Measurements from ENCODE around the gene BCAR3. TPM values are rescaled to one million over a fixed set of nuclear protein-coding genes. Genes with fewer than 3 reads are reported as not detected.
A peak's percentile ranks its signal among the peaks of the same experiment; 100 is the strongest.

The BCAR3 gene
- total RNA-seq, 1 donor, result 32.0 TPM

DNA sequence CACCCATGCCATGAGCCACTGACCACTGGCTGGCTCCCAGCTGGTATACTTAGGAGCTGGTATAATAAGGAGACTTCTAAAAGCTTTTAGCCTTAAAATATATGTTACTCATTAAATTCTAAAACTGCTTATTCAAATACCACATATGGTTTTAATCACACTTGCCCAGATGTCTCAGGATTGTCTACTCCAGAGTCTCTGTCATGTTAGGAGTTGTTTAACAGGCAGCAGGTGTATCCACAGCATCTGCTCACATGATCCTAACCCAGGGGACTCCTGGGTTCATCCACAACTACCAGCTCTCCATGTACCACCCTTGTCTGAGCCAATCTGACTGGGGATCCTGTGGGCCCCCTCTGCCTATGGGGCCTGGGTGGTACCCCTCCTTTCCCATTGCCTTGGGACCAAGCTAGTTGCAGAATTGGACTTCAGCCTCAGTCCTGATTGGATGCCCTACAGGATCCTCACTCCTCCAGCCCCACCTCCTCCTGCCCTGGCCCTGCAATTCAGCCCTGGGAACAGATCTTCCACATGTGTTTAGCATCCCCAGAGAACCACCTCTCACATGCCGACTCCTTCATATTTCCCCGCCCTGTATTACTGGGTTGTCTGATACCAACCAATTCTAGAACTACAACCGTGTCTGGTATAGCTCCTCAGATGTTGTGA, 61.3 kb downstream of the BCAR3 start:
- peak; percentile 38 for DNase-seq (ENCODE audit: low read depth)
- TF ChIP-seq, protein P1, sequence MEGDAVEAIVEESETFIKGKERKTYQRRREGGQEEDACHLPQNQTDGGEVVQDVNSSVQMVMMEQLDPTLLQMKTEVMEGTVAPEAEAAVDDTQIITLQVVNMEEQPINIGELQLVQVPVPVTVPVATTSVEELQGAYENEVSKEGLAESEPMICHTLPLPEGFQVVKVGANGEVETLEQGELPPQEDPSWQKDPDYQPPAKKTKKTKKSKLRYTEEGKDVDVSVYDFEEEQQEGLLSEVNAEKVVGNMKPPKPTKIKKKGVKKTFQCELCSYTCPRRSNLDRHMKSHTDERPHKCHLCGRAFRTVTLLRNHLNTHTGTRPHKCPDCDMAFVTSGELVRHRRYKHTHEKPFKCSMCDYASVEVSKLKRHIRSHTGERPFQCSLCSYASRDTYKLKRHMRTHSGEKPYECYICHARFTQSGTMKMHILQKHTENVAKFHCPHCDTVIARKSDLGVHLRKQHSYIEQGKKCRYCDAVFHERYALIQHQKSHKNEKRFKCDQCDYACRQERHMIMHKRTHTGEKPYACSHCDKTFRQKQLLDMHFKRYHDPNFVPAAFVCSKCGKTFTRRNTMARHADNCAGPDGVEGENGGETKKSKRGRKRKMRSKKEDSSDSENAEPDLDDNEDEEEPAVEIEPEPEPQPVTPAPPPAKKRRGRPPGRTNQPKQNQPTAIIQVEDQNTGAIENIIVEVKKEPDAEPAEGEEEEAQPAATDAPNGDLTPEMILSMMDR (IDR thresholded peaks at IDR 0.05; ENCODE audit: insufficient read depth, low read depth, low read length), result no peak
- no peak overlapping the region for H3K4me3 ChIP-seq (ENCODE audit: low read depth, low read length)

DNA sequence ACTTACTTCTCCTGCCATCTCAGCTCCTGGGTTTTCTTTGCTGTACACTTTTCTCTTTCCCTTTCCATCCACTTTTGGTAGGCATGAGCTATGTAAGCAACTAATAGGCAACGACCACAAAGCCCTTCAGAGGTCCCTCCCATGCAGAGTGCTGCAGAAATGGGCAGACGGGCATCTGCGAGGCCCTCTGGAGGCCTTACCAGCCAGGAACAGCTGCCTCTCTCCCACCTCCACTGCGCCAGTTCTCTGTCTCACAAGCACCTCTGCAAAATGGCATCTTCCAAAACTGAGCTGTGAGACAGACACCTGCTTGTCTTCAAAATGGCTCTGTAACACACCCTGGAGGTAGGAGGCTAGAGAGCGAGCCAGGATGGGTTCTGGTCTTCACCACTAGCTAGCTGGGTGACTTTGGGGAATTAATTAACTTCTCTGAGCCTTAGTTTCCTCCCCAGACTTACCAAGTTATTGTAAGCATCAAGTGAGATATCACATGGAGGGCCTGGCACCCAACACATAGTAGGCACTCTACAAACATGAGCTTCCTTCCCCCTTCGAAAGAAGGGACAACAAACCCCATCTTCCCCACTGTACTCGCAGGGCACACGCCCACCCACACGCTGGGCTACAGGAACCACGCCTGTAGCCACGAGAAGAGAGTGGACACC, 62.0 kb downstream of the BCAR3 start:
- no peak overlapping the region for H3K4me3 ChIP-seq (ENCODE audit: low read depth, low read length)
- TF ChIP-seq, protein P1 (IDR thresholded peaks at IDR 0.05; ENCODE audit: insufficient read depth, low read depth, low read length), result no peak
- no peak for DNase-seq (ENCODE audit: low read depth)

DNA sequence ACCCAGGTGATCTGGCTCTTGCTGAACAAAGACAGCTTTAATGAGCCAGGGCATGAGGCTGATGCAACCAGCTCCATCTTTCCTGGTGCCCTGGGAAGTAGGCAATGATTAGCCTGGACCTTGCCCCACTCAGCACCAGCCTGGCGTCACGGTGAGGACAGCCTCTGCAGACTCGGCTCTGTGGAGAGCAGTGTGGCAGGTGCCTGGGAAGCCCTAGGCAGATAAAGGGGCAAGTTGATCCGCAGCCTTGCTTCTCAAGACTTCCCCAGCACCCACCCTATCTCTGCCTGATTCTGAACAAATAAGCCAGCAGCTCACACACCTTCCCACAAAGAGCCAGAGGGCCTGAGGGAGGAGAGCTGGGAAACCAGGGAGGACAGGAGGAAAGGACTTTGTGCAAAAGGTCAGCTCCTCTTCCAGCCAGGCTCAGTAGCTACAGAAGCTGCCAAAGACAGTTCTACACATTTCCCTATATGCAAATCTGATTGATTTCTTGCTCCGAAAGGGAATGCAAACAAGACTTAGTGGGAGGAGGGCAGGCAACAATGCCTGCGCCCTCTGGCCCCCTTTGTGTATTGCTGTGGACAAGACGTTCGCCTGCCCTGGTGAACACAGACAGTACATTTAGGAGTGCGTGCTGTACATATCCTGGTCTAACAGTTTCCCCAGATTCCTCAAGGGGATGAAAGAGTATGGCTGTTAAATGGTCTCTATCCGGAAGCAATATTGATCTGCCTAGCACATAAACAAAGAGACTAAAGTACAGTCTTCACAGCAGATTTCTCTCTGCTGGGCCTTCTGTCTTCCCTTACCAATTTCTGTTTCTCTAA, 63.8 kb downstream of the BCAR3 start:
- no peak overlapping the region for H3K4me3 ChIP-seq (ENCODE audit: low read depth, low read length)
- TF ChIP-seq, protein P1 (IDR thresholded peaks at IDR 0.05; ENCODE audit: insufficient read depth, low read depth, low read length), result no peak
- DNase-seq (ENCODE audit: low read depth), result no peak

DNA sequence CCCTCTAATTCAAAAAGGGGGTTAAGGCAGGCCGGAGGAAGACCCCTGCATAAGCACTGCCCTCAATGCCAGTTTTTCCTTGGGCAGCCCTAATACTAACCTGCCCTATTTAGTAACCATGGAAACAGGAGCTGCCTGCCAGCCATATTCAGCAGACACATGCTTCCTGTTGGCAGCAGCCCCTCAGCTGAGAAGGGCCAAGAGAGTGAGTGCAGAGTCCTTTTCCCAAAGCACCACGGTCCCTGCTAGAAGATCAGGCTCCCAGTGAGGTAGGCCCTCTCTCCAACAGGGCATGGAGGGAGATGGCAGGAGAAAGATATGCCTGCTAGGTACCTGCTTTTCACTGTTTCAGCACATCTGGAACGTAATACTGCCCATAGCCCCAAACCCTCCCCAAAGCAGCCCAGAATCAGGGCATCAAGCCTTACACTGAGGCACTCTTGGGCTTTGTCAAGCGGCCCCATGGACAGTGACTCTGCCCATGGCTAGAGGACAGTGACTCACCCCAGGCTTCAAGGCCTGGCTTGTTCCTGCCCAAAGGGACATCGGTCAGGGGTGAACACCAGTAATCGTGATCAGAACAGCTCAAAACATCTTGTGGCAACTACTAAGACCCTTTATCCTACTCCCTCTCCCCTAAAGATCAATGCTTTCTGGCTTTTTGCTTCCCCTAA, 64.5 kb downstream of the BCAR3 start:
- no peak overlapping the region for H3K4me3 ChIP-seq (ENCODE audit: low read depth, low read length)
- TF ChIP-seq, protein P1 (IDR thresholded peaks at IDR 0.05; ENCODE audit: insufficient read depth, low read depth, low read length), result no peak
- no peak for DNase-seq (ENCODE audit: low read depth)

DNA sequence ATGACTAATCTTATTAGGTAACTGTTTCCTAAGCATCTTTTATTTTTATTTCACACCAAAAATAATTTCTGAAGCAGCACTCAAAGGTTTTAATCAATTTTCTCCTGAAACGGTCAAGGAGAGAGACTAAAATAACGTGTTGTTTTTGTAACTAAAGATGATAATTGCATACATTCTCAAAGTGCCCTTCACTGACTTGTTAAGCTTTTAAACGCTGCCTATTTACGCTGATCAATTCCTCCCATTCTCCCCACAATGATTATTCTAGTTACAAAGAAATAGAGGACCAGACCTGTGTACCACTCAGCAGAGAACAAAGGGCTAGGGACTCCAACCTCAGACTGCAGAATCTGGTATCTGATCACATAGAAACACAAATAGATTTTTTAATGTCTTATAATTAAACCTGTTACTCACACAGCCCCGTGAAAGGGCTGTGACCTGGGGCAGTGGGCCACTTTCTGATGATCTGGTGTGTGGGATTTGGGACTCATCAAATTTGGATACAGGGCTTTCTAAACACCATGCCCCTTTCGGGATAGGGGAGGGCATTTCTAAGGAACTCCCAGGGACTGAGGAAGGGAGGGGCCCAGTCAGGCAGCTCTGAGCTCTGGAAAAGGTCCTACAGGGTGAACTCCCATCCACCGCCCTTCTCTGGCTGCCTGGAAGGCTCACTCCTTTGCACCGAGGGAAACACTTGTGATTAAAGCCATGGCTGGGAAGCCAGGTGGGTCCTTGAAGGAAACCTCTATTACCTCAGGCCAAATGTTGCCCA, 65.2 kb downstream of the BCAR3 start:
- TF ChIP-seq, protein P1 (IDR thresholded peaks at IDR 0.05; ENCODE audit: insufficient read depth, low read depth, low read length), result no peak
- H3K4me3 ChIP-seq (ENCODE audit: low read depth, low read length), result no peak overlapping the region
- DNase-seq (ENCODE audit: low read depth), result no peak
